ENCODE results near the gene ANTXR1.

GRCh38 chr2:68980956-68981355, 32.0 kb upstream of the ANTXR1 start:
- TF ChIP-seq CTCF (IDR thresholded peaks at IDR 0.05 in 8 of 11, conservative IDR thresholded peaks at IDR 0.05 in 3 of 11) = no peak
- TF ChIP-seq POLR2AphosphoS5 (IDR thresholded peaks at IDR 0.05) = no peak

All from spleen (tissue), 7 donors.